ENCODE data around the gene ARHGEF12. TPM values are rescaled to one million over a fixed set of nuclear protein-coding genes. Genes with fewer than 3 reads are reported as not detected.

ARHGEF12 gene
- total and polyA plus RNA-seq, 2 experiments from 2014 or later: 9.0 to 38.9 TPM

- TF ChIP-seq ZNF462 (CRISPR knock-in tag; IDR thresholded peaks at IDR 0.05) (no peak), CREB1 (CRISPR knock-in tag; IDR thresholded peaks at IDR 0.05; ENCODE audit: low read depth) (no peak), POLR2AphosphoS5 (IDR thresholded peaks at IDR 0.05; ENCODE audit: low read depth) (no peak), ZNF114 (CRISPR knock-in tag; IDR thresholded peaks at IDR 0.05) (no peak), CTCF (conservative IDR thresholded peaks at IDR 0.05; ENCODE audit: low read depth in 2 of 2) (no peak)
These were observed 96.1 kb downstream of the ARHGEF12 start (continued) for GRCh38 chr11:120432056-120433018.

GRCh38 chr11:120441592-120441991 is 105.4 kb downstream of the ARHGEF12 start:
- no peak overlapping the region for H2AFZ ChIP-seq
- no peaks in the 10 kb centered on the region for H3K36me3 ChIP-seq (ENCODE audit: insufficient read depth)
- H3K4me1 ChIP-seq (ENCODE audit: insufficient read depth): no peaks in the 10 kb centered on the region; the same call in 1 of the 2 replicates
- no peak overlapping the region for H3K4me2 ChIP-seq
- no peaks in the 10 kb centered on the region for H3F3A ChIP-seq (replicated peaks; ENCODE audit: low read depth)
- no peak overlapping the region for H3K4me3 ChIP-seq
- H3K9me2 ChIP-seq (ENCODE audit: insufficient read depth): no peaks in the 10 kb centered on the region
- no peaks in the 10 kb centered on the region for H4K20me1 ChIP-seq (replicated peaks; ENCODE audit: insufficient read depth)
- no peak overlapping the region for H3K27ac Mint-ChIP-seq
- H3K27me3 Mint-ChIP-seq (ENCODE audit: insufficient read depth, low read depth, poor library complexity): no peaks in the 10 kb centered on the region
- no peaks in the 10 kb centered on the region for H3K27me3 ChIP-seq (ENCODE audit: insufficient read depth)
- ATAC-seq (no peak), DNase-seq (ENCODE audit: low spot score) (no peak)
- H3K4me1 Mint-ChIP-seq: peaks cover 3% of the 10 kb centered on the region; the same call in 2 of the 3 replicates
- H3K4me3 Mint-ChIP-seq: no peak overlapping the region
- no peaks in the 10 kb centered on the region for H3K9me3 Mint-ChIP-seq
- no peaks in the 10 kb centered on the region for H3K79me2 ChIP-seq (replicated peaks; ENCODE audit: insufficient read depth)
- no peak overlapping the region for H3K27ac ChIP-seq (ENCODE audit: low read depth)
- H3K36me3 Mint-ChIP-seq (ENCODE audit: low read depth): peaks cover 6% of the 10 kb centered on the region; the same call in 2 of the 3 replicates
- TF ChIP-seq STAT1 (IDR thresholded peaks at IDR 0.05; ENCODE audit: unreplicated experiment): no peak
- no peak for TF ChIP-seq EZH2 (IDR thresholded peaks at IDR 0.05; ENCODE audit: low read depth, unreplicated experiment)
